Measurements from ENCODE around the gene ZFP36L2. TPM values are rescaled to one million over a fixed set of nuclear protein-coding genes. Genes with fewer than 3 reads are reported as not detected.
A peak's percentile ranks its signal among the peaks of the same experiment; 100 is the strongest.

The ZFP36L2 gene
- total and polyA plus RNA-seq, 11 donors, result 28.8 to 94.4 (median 38.5) TPM

GRCh38 chr2:43186321-43186678, 40.1 kb downstream of the ZFP36L2 start:
- Histone ChIP-seq H3K4me1 (peaks cover 0 to 27% (median 0%) of the 10 kb centered on the region in 12 donors), H3K27ac (peak overlapping the region in 2 of 12 donors; percentile 40 to 42), H3K9me3 (no peaks in the 10 kb centered on the region), H3K27me3 (no peaks in the 10 kb centered on the region), H3K4me3 (no peak overlapping the region), H3K36me3 (no peaks in the 10 kb centered on the region)
- 96 to 98% (median 97%) methylated on average over 6 of the region's 6 CpGs for WGBS, 4 donors
- DNase-seq (no peak), ATAC-seq (no peak)
- TF ChIP-seq POLR2A (IDR thresholded peaks at IDR 0.05) (no peak), CTCF (IDR thresholded peaks at IDR 0.05) (no peak)
- intact Hi-C loops (cut with DNase I), result no loop called here

- H3K27ac ChIP-seq, result peak overlapping the region in 1 of 12 donors; percentile 29
- no peaks in the 10 kb centered on the region for H3K27me3 ChIP-seq
- H3K9me3 ChIP-seq, result no peaks in the 10 kb centered on the region
- 52 to 79% (median 66%) methylated on average over 4 of the region's 4 CpGs for WGBS, 4 donors
- intact Hi-C loops (cut with DNase I), result no loop called here
- H3K4me1 ChIP-seq, result peaks cover 0 to 23% (median 0%) of the 10 kb centered on the region in 12 donors
- H3K4me3 ChIP-seq, result no peak overlapping the region
- no peaks in the 10 kb centered on the region for H3K36me3 ChIP-seq
- DNase-seq (no peak), ATAC-seq (peak in 1 of 4 donors; percentile 47)
- no peak for TF ChIP-seq POLR2A (IDR thresholded peaks at IDR 0.05)
- no peak for TF ChIP-seq CTCF (IDR thresholded peaks at IDR 0.05)
Measured at GRCh38 chr2:43185146-43185545, 41.3 kb downstream of the ZFP36L2 start.

GRCh38 chr2:43184339-43184895, 42.0 kb downstream of the ZFP36L2 start:
- no peak for ATAC-seq

GRCh38 chr2:43183743-43184142, 42.7 kb downstream of the ZFP36L2 start:
- 72 to 85% (median 79%) methylated on average over 5 of the region's 5 CpGs for WGBS, 4 donors

More at GRCh38 chr2:43184339-43184895, 42.0 kb downstream of the ZFP36L2 start:
- intact Hi-C loops (cut with DNase I), result loop anchor here in 1 of 10 donors (5.0 kb wide), 1 partner anchor 33 kb away; no protein-coding TSS in a partner anchor
- TF ChIP-seq CTCF (IDR thresholded peaks at IDR 0.05) (no peak), POLR2A (IDR thresholded peaks at IDR 0.05) (no peak)
- Histone ChIP-seq H3K9me3 (no peaks in the 10 kb centered on the region), H3K27me3 (no peaks in the 10 kb centered on the region), H3K4me3 (no peak overlapping the region), H3K27ac (peak overlapping the region in 1 of 12 donors; percentile 29), H3K4me1 (peaks cover 0 to 26% (median 2%) of the 10 kb centered on the region in 12 donors), H3K36me3 (no peaks in the 10 kb centered on the region)
- no peak for DNase-seq
- WGBS, 4 donors, result 89 to 93% (median 89%) methylated on average over 12 of the region's 12 CpGs

More at GRCh38 chr2:43183743-43184142, 42.7 kb downstream of the ZFP36L2 start:
- H3K27ac ChIP-seq, result no peak overlapping the region
- H3K4me1 ChIP-seq, result peaks cover 0 to 33% (median 9%) of the 10 kb centered on the region in 12 donors
- ATAC-seq, result no peak
- no peak for DNase-seq
- H3K27me3 ChIP-seq, result no peaks in the 10 kb centered on the region
- intact Hi-C loops (cut with DNase I), result loop anchor here in 1 of 10 donors (5.0 kb wide), 1 partner anchor 34 kb away; no protein-coding TSS in a partner anchor
- TF ChIP-seq CTCF (IDR thresholded peaks at IDR 0.05) (no peak), POLR2A (IDR thresholded peaks at IDR 0.05) (no peak)
- no peak overlapping the region for H3K4me3 ChIP-seq
- no peaks in the 10 kb centered on the region for H3K36me3 ChIP-seq
- no peaks in the 10 kb centered on the region for H3K9me3 ChIP-seq

Data from heart left ventricle (tissue), 16 donors.